Rectal smooth muscle tissue (tissue), 1 donor: Measurements from ENCODE around the gene SLIT1.

ENCODE experiments used
- H3K27ac ChIP-seq: one replicate; pipeline ENCODE4 v1.7.0; 2013; ENCODE audit warnings: low read depth, low read length, inconsistent platforms
- H3K27me3 ChIP-seq: one replicate; pipeline ENCODE4 v1.7.0; 2013; ENCODE audit warnings: low read length; ENCODE audit not compliant: control insufficient read depth, insufficient read depth
- H3K36me3 ChIP-seq: one replicate; pipeline ENCODE4 v1.7.0; 2013; ENCODE audit warnings: low read length; ENCODE audit not compliant: control insufficient read depth, insufficient read depth
- H3K4me1 ChIP-seq: one replicate; pipeline ENCODE4 v1.7.0; 2013; ENCODE audit warnings: low read length; ENCODE audit not compliant: control insufficient read depth, insufficient read depth
- H3K4me3 ChIP-seq: one replicate; pipeline ENCODE4 v1.7.0; 2013; ENCODE audit warnings: low read length
- H3K9ac ChIP-seq: one replicate; pipeline ENCODE4 v1.7.0; 2013; ENCODE audit warnings: low read length

Gene SLIT1

GRCh38 chr10:97018251-97019212 is 167.2 kb downstream of the SLIT1 start:
- no peaks in the 10 kb centered on the region for H3K36me3 ChIP-seq
- no peaks in the 10 kb centered on the region for H3K27me3 ChIP-seq
- H3K27ac ChIP-seq = no peak overlapping the region
- H3K4me3 ChIP-seq = no peak overlapping the region
- H3K9ac ChIP-seq = no peak overlapping the region
- peaks cover 11% of the 10 kb centered on the region for H3K4me1 ChIP-seq

GRCh38 chr10:97017474-97017903 is 168.3 kb downstream of the SLIT1 start:
- Histone ChIP-seq H3K36me3 (no peaks in the 10 kb centered on the region), H3K4me3 (no peak overlapping the region), H3K4me1 (peaks cover 11% of the 10 kb centered on the region), H3K9ac (no peak overlapping the region), H3K27ac (no peak overlapping the region), H3K27me3 (no peaks in the 10 kb centered on the region)

- H3K27ac ChIP-seq = no peak overlapping the region
- H3K4me3 ChIP-seq = no peak overlapping the region
Observed at GRCh38 chr10:97016728-97017473, 168.9 kb downstream of the SLIT1 start.

GRCh38 chr10:97015240-97015639 is 170.5 kb downstream of the SLIT1 start:
- no peak overlapping the region for H3K9ac ChIP-seq
- H3K4me3 ChIP-seq = no peak overlapping the region
- H3K27me3 ChIP-seq = no peaks in the 10 kb centered on the region
- H3K27ac ChIP-seq = no peak overlapping the region
- no peaks in the 10 kb centered on the region for H3K36me3 ChIP-seq
- H3K4me1 ChIP-seq = peaks cover 2% of the 10 kb centered on the region

More at GRCh38 chr10:97016728-97017473, 168.9 kb downstream of the SLIT1 start:
- Histone ChIP-seq H3K36me3 (no peaks in the 10 kb centered on the region), H3K4me1 (peaks cover 11% of the 10 kb centered on the region), H3K9ac (no peak overlapping the region), H3K27me3 (no peaks in the 10 kb centered on the region)

- Histone ChIP-seq H3K4me1 (no peaks in the 10 kb centered on the region), H3K9ac (no peak overlapping the region), H3K27ac (no peak overlapping the region), H3K4me3 (no peak overlapping the region), H3K27me3 (no peaks in the 10 kb centered on the region), H3K36me3 (no peaks in the 10 kb centered on the region)
Observed at GRCh38 chr10:97013983-97014382, 171.8 kb downstream of the SLIT1 start.

- H3K27ac ChIP-seq = no peak overlapping the region
- no peak overlapping the region for H3K9ac ChIP-seq
- H3K4me1 ChIP-seq = no peaks in the 10 kb centered on the region
- H3K27me3 ChIP-seq = no peaks in the 10 kb centered on the region
- no peak overlapping the region for H3K4me3 ChIP-seq
- no peaks in the 10 kb centered on the region for H3K36me3 ChIP-seq
Observed at GRCh38 chr10:97013568-97013967, 172.2 kb downstream of the SLIT1 start.

GRCh38 chr10:97012470-97012869 is 173.3 kb downstream of the SLIT1 start:
- Histone ChIP-seq H3K27me3 (no peaks in the 10 kb centered on the region), H3K36me3 (no peaks in the 10 kb centered on the region)

GRCh38 chr10:97011397-97011796 is 174.4 kb downstream of the SLIT1 start:
- H3K27me3 ChIP-seq = no peaks in the 10 kb centered on the region
- no peaks in the 10 kb centered on the region for H3K36me3 ChIP-seq
- no peak overlapping the region for H3K9ac ChIP-seq
- H3K4me1 ChIP-seq = no peaks in the 10 kb centered on the region
- no peak overlapping the region for H3K27ac ChIP-seq
- H3K4me3 ChIP-seq = no peak overlapping the region

More at GRCh38 chr10:97012470-97012869, 173.3 kb downstream of the SLIT1 start:
- Histone ChIP-seq H3K4me1 (no peaks in the 10 kb centered on the region), H3K27ac (no peak overlapping the region), H3K9ac (no peak overlapping the region), H3K4me3 (no peak overlapping the region)

- Histone ChIP-seq H3K27me3 (no peaks in the 10 kb centered on the region), H3K4me1 (no peaks in the 10 kb centered on the region), H3K27ac (no peak overlapping the region), H3K4me3 (no peak overlapping the region), H3K36me3 (no peaks in the 10 kb centered on the region), H3K9ac (no peak overlapping the region)
Observed at GRCh38 chr10:97010695-97011206, 175.0 kb downstream of the SLIT1 start.

- H3K4me3 ChIP-seq = no peak overlapping the region
- no peak overlapping the region for H3K27ac ChIP-seq
- no peak overlapping the region for H3K9ac ChIP-seq
- no peaks in the 10 kb centered on the region for H3K27me3 ChIP-seq
- no peaks in the 10 kb centered on the region for H3K36me3 ChIP-seq
- H3K4me1 ChIP-seq = no peaks in the 10 kb centered on the region
Observed at GRCh38 chr10:97007417-97007816, 178.3 kb downstream of the SLIT1 start.

- Histone ChIP-seq H3K27me3 (no peaks in the 10 kb centered on the region), H3K4me1 (no peaks in the 10 kb centered on the region), H3K9ac (no peak overlapping the region), H3K27ac (no peak overlapping the region), H3K36me3 (no peaks in the 10 kb centered on the region), H3K4me3 (no peak overlapping the region)
Observed at GRCh38 chr10:97006364-97006763, 179.4 kb downstream of the SLIT1 start.

- Histone ChIP-seq H3K4me1 (no peaks in the 10 kb centered on the region), H3K27me3 (no peaks in the 10 kb centered on the region), H3K9ac (no peak overlapping the region), H3K27ac (no peak overlapping the region), H3K36me3 (no peaks in the 10 kb centered on the region), H3K4me3 (no peak overlapping the region)
Observed at GRCh38 chr10:97005349-97005748, 180.4 kb downstream of the SLIT1 start.
